ENCODE data around the gene PRDM2. TPM values are rescaled to one million over a fixed set of nuclear protein-coding genes. Genes with fewer than 3 reads are reported as not detected.

PRDM2 gene
- total and polyA plus RNA-seq, 2 experiments from 2014 or later: 11.5 to 18.6 TPM

DNA sequence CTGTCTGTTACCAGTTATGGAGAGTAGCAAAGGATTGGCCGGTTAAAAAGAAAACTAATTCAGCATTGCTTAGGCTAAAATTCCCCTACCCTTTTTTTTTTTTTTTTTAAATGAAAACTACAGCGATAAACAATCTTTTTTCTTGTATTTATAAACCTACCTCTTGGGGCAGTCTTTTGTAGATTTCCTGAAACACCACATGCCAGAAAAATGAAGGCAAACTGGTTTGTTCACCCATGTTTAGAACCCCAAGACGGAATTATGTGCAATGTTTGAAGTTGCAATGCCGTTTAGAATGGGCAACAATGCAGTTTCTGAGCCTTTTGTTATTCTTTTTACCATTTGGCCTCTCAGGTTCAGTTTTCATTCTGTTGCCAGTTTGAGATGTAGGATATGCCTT, 59.1 kb downstream of the PRDM2 start:
- Histone ChIP-seq H3K4me1 (ENCODE audit: insufficient read depth) (peaks cover 28% of the 10 kb centered on the region), H3K4me3 (no peak overlapping the region)
- TF ChIP-seq EZH2 (IDR thresholded peaks at IDR 0.05; ENCODE audit: borderline replicate concordance) (no peak), EZH2phosphoT487 (IDR thresholded peaks at IDR 0.05; ENCODE audit: low read depth, severe bottlenecking, unreplicated experiment) (no peak)
- TF ChIP-seq, protein P1, sequence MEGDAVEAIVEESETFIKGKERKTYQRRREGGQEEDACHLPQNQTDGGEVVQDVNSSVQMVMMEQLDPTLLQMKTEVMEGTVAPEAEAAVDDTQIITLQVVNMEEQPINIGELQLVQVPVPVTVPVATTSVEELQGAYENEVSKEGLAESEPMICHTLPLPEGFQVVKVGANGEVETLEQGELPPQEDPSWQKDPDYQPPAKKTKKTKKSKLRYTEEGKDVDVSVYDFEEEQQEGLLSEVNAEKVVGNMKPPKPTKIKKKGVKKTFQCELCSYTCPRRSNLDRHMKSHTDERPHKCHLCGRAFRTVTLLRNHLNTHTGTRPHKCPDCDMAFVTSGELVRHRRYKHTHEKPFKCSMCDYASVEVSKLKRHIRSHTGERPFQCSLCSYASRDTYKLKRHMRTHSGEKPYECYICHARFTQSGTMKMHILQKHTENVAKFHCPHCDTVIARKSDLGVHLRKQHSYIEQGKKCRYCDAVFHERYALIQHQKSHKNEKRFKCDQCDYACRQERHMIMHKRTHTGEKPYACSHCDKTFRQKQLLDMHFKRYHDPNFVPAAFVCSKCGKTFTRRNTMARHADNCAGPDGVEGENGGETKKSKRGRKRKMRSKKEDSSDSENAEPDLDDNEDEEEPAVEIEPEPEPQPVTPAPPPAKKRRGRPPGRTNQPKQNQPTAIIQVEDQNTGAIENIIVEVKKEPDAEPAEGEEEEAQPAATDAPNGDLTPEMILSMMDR (IDR thresholded peaks at IDR 0.05; ENCODE audit: poor library complexity): peak; percentile 28

DNA sequence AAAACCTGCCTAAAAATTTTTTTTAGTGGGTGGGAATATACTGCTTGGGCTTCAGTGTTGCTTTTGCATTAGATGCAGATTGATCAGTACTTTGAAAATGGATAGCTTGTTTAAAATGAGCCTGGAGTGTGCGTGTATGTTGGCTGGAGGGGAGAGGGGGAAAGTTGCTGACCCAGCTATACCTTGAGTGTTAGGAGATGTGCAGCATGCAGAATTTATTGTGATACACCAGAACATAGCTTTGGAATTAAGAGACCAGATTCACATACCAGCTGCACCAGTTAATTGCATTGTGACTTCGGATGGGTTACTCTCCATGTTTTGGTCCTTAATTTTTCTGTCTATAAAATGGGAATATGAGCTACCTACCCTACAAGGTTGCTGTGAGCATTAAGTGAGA, 60.4 kb downstream of the PRDM2 start:
- TF ChIP-seq EZH2 (IDR thresholded peaks at IDR 0.05; ENCODE audit: borderline replicate concordance) (no peak), EZH2phosphoT487 (IDR thresholded peaks at IDR 0.05; ENCODE audit: low read depth, severe bottlenecking, unreplicated experiment) (no peak)
- TF ChIP-seq, protein P1 (IDR thresholded peaks at IDR 0.05; ENCODE audit: poor library complexity): no peak
- H3K4me3 ChIP-seq: no peak overlapping the region
- no peaks in the 10 kb centered on the region for H3K27me3 ChIP-seq
- 89% methylated on average over 2 of the region's 2 CpGs for WGBS (ENCODE audit: low lambda C conversion rate, missing lambda C conversion rate)
- DNase-seq (ENCODE audit: low spot score): no peak
- H3K4me2 ChIP-seq: no peak overlapping the region
- no peaks in the 10 kb centered on the region for H3K9me2 ChIP-seq (replicated peaks; ENCODE audit: insufficient read depth)
- H3K4me1 ChIP-seq (ENCODE audit: insufficient read depth): peaks cover 40% of the 10 kb centered on the region
- no peaks in the 10 kb centered on the region for H3K36me3 ChIP-seq (replicated peaks; ENCODE audit: insufficient read depth, low read depth)
- no peaks in the 10 kb centered on the region for H3K9me3 ChIP-seq (ENCODE audit: low read depth)
- H3K27ac ChIP-seq: no peak overlapping the region
- H2AFZ ChIP-seq: no peak overlapping the region
- H3K79me2 ChIP-seq: peaks cover 96% of the 10 kb centered on the region
- H4K20me1 ChIP-seq (ENCODE audit: insufficient read depth, poor library complexity, severe bottlenecking): peaks cover 82% of the 10 kb centered on the region

More for the DNA sequence above, 59.1 kb downstream of the PRDM2 start:
- Histone ChIP-seq H4K20me1 (ENCODE audit: insufficient read depth, poor library complexity, severe bottlenecking) (peaks cover 72% of the 10 kb centered on the region), H3K27ac (peak overlapping the region; percentile 60), H3K79me2 (peaks cover 97% of the 10 kb centered on the region), H3K36me3 (replicated peaks; ENCODE audit: insufficient read depth, low read depth) (no peaks in the 10 kb centered on the region), H3K4me2 (peak overlapping the region; percentile 55), H3K27me3 (no peaks in the 10 kb centered on the region), H3K9me3 (ENCODE audit: low read depth) (no peaks in the 10 kb centered on the region), H3K9me2 (replicated peaks; ENCODE audit: insufficient read depth) (no peaks in the 10 kb centered on the region), H2AFZ (no peak overlapping the region)
- 47% methylated on average over 4 of the region's 4 CpGs for WGBS (ENCODE audit: low lambda C conversion rate, missing lambda C conversion rate)
- DNase-seq (ENCODE audit: low spot score): peak; percentile 66

DNA sequence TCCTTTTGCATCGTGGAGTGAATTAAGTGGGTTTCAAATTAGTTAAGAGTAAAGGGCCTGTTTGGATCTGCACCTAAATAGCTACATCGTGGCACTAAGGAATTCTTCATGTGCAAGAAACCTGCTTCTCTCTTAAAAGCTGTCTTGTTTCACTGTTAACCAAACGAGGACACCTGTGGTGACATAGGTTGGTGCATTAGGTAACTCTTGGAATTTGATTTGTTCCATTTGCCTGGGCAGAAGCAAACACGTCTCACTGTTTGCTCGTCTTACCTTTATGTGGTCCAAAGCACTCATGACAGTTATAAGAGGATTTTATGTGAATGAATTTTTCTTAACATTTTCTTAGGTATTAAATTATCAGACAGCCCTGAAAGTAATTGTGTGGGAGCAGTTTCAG, 60.9 kb downstream of the PRDM2 start:
- Histone ChIP-seq H4K20me1 (ENCODE audit: insufficient read depth, poor library complexity, severe bottlenecking) (peaks cover 88% of the 10 kb centered on the region), H3K36me3 (replicated peaks; ENCODE audit: insufficient read depth, low read depth) (no peaks in the 10 kb centered on the region), H3K4me2 (no peak overlapping the region), H3K4me1 (ENCODE audit: insufficient read depth) (peaks cover 41% of the 10 kb centered on the region), H2AFZ (no peak overlapping the region), H3K9me2 (replicated peaks; ENCODE audit: insufficient read depth) (no peaks in the 10 kb centered on the region), H3K9me3 (ENCODE audit: low read depth) (no peaks in the 10 kb centered on the region), H3K4me3 (no peak overlapping the region), H3K27me3 (no peaks in the 10 kb centered on the region), H3K27ac (no peak overlapping the region), H3K79me2 (peaks cover 96% of the 10 kb centered on the region)
- no peak for DNase-seq (ENCODE audit: low spot score)
- TF ChIP-seq EZH2 (IDR thresholded peaks at IDR 0.05; ENCODE audit: borderline replicate concordance) (no peak), EZH2phosphoT487 (IDR thresholded peaks at IDR 0.05; ENCODE audit: low read depth, severe bottlenecking, unreplicated experiment) (no peak)
- TF ChIP-seq, protein P1 (IDR thresholded peaks at IDR 0.05; ENCODE audit: poor library complexity): no peak
- WGBS (ENCODE audit: low lambda C conversion rate, missing lambda C conversion rate): 64% methylated on average over 5 of the region's 5 CpGs

DNA sequence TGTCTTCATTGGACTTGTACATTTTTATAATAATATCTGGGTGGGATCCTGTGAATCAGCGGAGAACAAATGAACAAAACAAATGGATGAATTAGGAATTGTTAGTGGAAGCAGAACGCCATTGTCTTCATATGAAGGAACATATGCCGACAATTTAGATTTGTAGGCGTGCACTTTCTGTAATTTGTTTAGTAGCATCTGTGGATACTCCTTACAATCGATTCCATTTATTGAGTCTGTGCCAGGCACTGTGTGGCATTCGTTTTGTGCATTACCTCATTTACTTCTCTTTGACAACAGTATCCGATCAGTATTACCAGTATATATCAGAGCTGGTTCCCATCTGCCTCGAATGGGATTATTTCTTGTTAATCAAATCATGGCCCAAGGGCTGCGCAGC, 61.9 kb downstream of the PRDM2 start:
- TF ChIP-seq EZH2phosphoT487 (IDR thresholded peaks at IDR 0.05; ENCODE audit: low read depth, severe bottlenecking, unreplicated experiment): no peak
- TF ChIP-seq, protein P1 (IDR thresholded peaks at IDR 0.05; ENCODE audit: poor library complexity): no peak
- TF ChIP-seq EZH2 (IDR thresholded peaks at IDR 0.05; ENCODE audit: borderline replicate concordance): no peak
- H3K4me2 ChIP-seq: no peak overlapping the region
- H4K20me1 ChIP-seq (ENCODE audit: insufficient read depth, poor library complexity, severe bottlenecking): peaks cover 89% of the 10 kb centered on the region
- H3K4me3 ChIP-seq: no peak overlapping the region
- H3K4me1 ChIP-seq (ENCODE audit: insufficient read depth): peaks cover 38% of the 10 kb centered on the region
- H2AFZ ChIP-seq: no peak overlapping the region
- no peaks in the 10 kb centered on the region for H3K9me3 ChIP-seq (ENCODE audit: low read depth)
- peaks cover 97% of the 10 kb centered on the region for H3K79me2 ChIP-seq
- 94% methylated on average over 9 of the region's 9 CpGs for WGBS (ENCODE audit: low lambda C conversion rate, missing lambda C conversion rate)
- no peak overlapping the region for H3K27ac ChIP-seq
- DNase-seq (ENCODE audit: low spot score): no peak
- no peaks in the 10 kb centered on the region for H3K36me3 ChIP-seq (replicated peaks; ENCODE audit: insufficient read depth, low read depth)
- no peaks in the 10 kb centered on the region for H3K9me2 ChIP-seq (replicated peaks; ENCODE audit: insufficient read depth)
- no peaks in the 10 kb centered on the region for H3K27me3 ChIP-seq
